Liver (tissue), 9 donors: ENCODE measurements around the gene ARL13A. TPM values are rescaled to one million over a fixed set of nuclear protein-coding genes. Genes with fewer than 3 reads are reported as not detected.

Source experiments
- DNase-seq: peaks from one replicate; pipeline ENCODE4 v3.0.0-alpha.2; 2017; ENCODE audit warnings: low spot score
- H3K27ac ChIP-seq, 2 donors: one replicate each; pipeline ENCODE4 v1.7.0; 2013; ENCODE audit warnings: inconsistent platforms in 2 of 2, low read length in 2 of 2, control low read depth in 1 of 2, low read depth in 1 of 2, mild to moderate bottlenecking in 1 of 2
- H3K27me3 ChIP-seq, 4 donors: one replicate each; pipeline versions ENCODE4 v1.6.1 to v1.7.0; 2013; ENCODE audit warnings: low read length in 3 of 4, inconsistent platforms in 1 of 4, mild to moderate bottlenecking in 1 of 4, moderate library complexity in 1 of 4; ENCODE audit not compliant: control insufficient read depth in 4 of 4, insufficient read depth in 4 of 4
- H3K36me3 ChIP-seq, 4 donors: one replicate each; pipeline versions ENCODE4 v1.6.1 to v1.7.0; 2013; ENCODE audit warnings: low read length in 3 of 4, mild to moderate bottlenecking in 3 of 4, low read depth in 1 of 4, moderate library complexity in 1 of 4; ENCODE audit not compliant: control insufficient read depth in 4 of 4, insufficient read depth in 3 of 4
- H3K4me1 ChIP-seq, 4 donors: one replicate each; pipeline versions ENCODE4 v1.6.1 to v1.7.0; 2013; ENCODE audit warnings: low read length in 3 of 4, mild to moderate bottlenecking in 3 of 4, moderate library complexity in 1 of 4; ENCODE audit not compliant: control insufficient read depth in 4 of 4, insufficient read depth in 4 of 4
- H3K4me3 ChIP-seq, 3 donors: one replicate each; pipeline versions ENCODE4 v1.6.1 to v1.7.0; 2013; ENCODE audit warnings: low read length in 3 of 3, control low read depth in 1 of 3, low read depth in 1 of 3, mild to moderate bottlenecking in 1 of 3
- H3K9ac ChIP-seq, 2 donors: one replicate each; pipeline ENCODE4 v1.7.0; 2013; ENCODE audit warnings: low read length in 2 of 2, mild to moderate bottlenecking in 2 of 2, moderate library complexity in 2 of 2, control low read depth in 1 of 2, low read depth in 1 of 2
- H3K9me3 ChIP-seq, 4 donors: one replicate each; pipeline versions ENCODE4 v1.6.1 to v1.7.0; 2013; ENCODE audit warnings: low read length in 3 of 4; ENCODE audit not compliant: control insufficient read depth in 4 of 4
- EGR1 ChIP-seq, 2 donors: IDR thresholded peaks; 2 replicates each; pipeline ENCODE4 v1.6.1; 2016 to 2018; ENCODE audit warnings: antibody characterized with exemption in 2 of 2, low read depth in 2 of 2
- FOXA1 ChIP-seq: IDR thresholded peaks from 2 replicates; pipeline ENCODE4 v1.6.1; 2016; ENCODE audit warnings: antibody characterized with exemption
- GABPA ChIP-seq, 2 donors: IDR thresholded peaks in 1 of 2; conservative IDR thresholded peaks in 1 of 2; 2 replicates each; pipeline ENCODE4 v1.6.1; 2016; ENCODE audit warnings: antibody characterized with exemption in 2 of 2, mild to moderate bottlenecking in 1 of 2, moderate library complexity in 1 of 2
- HNF4A ChIP-seq, 2 donors: conservative IDR thresholded peaks; 2 replicates each; pipeline ENCODE4 v1.6.1; 2016; ENCODE audit warnings: antibody characterized with exemption in 2 of 2, mild to moderate bottlenecking in 2 of 2
- HNF4G ChIP-seq: IDR thresholded peaks from 2 replicates; pipeline ENCODE4 v1.6.1; 2016; ENCODE audit warnings: antibody characterized with exemption
- JUND ChIP-seq, 2 donors: IDR thresholded peaks; 2 replicates each; pipeline ENCODE4 v1.6.1; 2016; ENCODE audit warnings: antibody characterized with exemption in 2 of 2
- NR2F2 ChIP-seq: IDR thresholded peaks from 2 replicates; pipeline ENCODE4 v1.6.1; 2016; ENCODE audit warnings: antibody characterized with exemption
- RAD21 ChIP-seq, 2 donors: IDR thresholded peaks; 2 replicates each; pipeline ENCODE4 v1.6.1; 2016; ENCODE audit warnings: antibody characterized with exemption in 2 of 2, mild to moderate bottlenecking in 2 of 2
- RXRA ChIP-seq, 2 donors: IDR thresholded peaks; 2 replicates each; pipeline ENCODE4 v1.6.1; 2017 to 2018; ENCODE audit warnings: antibody characterized with exemption in 2 of 2, mild to moderate bottlenecking in 1 of 2
- SP1 ChIP-seq: IDR thresholded peaks from 2 replicates; pipeline ENCODE4 v1.6.1; 2018; ENCODE audit warnings: antibody characterized with exemption, mild to moderate bottlenecking
- TAF1 ChIP-seq: conservative IDR thresholded peaks from 2 replicates; pipeline ENCODE4 v1.6.1; 2016; ENCODE audit warnings: antibody characterized with exemption, mild to moderate bottlenecking
- YY1 ChIP-seq: IDR thresholded peaks from 2 replicates; pipeline ENCODE4 v1.6.1; 2016; ENCODE audit warnings: antibody characterized with exemption, mild to moderate bottlenecking
- WGBS: extraction: QIAGEN DNeasy Blood & Tissue Kit; methylation state at CpG from one replicate; pipeline ENCODE4 v1.1.7; 2013; 5-methylcytosine and 5-hydroxymethylcytosine counted together
- polyA plus RNA-seq, 2 donors: library from polyadenylated mRNA; stranded (reverse) in 1 of 2; unstranded in 1 of 2; fragments of 200-250 nt in 1 of 2; fragments of >200 nt in 1 of 2; fragmentation: Nextera tagmentation in 1 of 2; extraction: Ambion mirVana in 1 of 2; gene quantifications; one replicate each; pipeline versions ENCODE4 v1.2.1 to v1.2.3, GENCODE V29; 2013 to 2015
- total RNA-seq, 2 donors: library from RNA; depleted of rRNA; stranded (reverse); fragments of >200 nt; gene quantifications; one replicate each; pipeline ENCODE4 v1.2.3, GENCODE V29; 2014
- TF ChIP-seq, protein P1 (sequence below): IDR thresholded peaks from 2 replicates; pipeline ENCODE4 v1.6.1; 2016; ENCODE audit warnings: antibody characterized with exemption, mild to moderate bottlenecking
- TF ChIP-seq, protein P2 (sequence below): fragments of 150-350 bp; IDR thresholded peaks from 2 replicates; pipeline ENCODE4 v1.5.1; 2017; ENCODE audit warnings: improper control_type of control experiment, low read depth, low read length; ENCODE audit not compliant: missing input control
- TF ChIP-seq, protein P3 (sequence below): IDR thresholded peaks from 2 replicates; pipeline ENCODE4 v1.6.1; 2016; ENCODE audit warnings: antibody characterized with exemption
- TF ChIP-seq, protein P4 (sequence below): IDR thresholded peaks from 2 replicates; pipeline ENCODE4 v1.6.1; 2016; ENCODE audit warnings: antibody characterized with exemption
- donor health status: healthy.
- donor health status: healthy.
- donor health status: healthy.
- donor health status: healthy.
- donor health status: healthy.

Gene ARL13A
- total and polyA plus RNA-seq, 4 donors, result not detected

DNA sequence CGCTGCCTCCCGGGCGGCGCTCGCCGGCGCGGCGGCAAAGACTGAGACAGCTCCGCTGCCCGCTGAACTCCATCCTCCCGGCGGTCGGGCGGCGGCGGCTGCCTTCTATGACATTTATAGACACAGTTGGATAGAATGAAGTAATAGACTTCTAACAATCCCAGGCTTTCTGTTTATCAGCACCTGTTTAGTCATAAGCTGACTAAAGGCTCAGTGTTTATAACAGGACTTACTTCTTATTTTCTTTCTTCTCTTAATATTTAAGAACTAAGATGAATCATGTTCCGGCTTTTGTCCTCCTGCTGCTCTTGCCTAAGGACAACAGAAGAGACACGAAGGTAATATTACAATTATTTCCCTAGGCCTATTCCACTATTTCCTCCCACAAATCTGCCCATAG, 3.9 kb downstream of the ARL13A start:
- no peaks in the 10 kb centered on the region for H3K36me3 ChIP-seq
- DNase-seq, result no peak
- WGBS, result 95% methylated on average over 8 of the region's 19 CpGs
- H3K27ac ChIP-seq, result no peak overlapping the region
- no peak for TF ChIP-seq FOXA1
- TF ChIP-seq HNF4G, result no peak
- TF ChIP-seq HNF4A (conservative IDR thresholded peaks at IDR 0.05), result no peak
- TF ChIP-seq, protein P1, sequence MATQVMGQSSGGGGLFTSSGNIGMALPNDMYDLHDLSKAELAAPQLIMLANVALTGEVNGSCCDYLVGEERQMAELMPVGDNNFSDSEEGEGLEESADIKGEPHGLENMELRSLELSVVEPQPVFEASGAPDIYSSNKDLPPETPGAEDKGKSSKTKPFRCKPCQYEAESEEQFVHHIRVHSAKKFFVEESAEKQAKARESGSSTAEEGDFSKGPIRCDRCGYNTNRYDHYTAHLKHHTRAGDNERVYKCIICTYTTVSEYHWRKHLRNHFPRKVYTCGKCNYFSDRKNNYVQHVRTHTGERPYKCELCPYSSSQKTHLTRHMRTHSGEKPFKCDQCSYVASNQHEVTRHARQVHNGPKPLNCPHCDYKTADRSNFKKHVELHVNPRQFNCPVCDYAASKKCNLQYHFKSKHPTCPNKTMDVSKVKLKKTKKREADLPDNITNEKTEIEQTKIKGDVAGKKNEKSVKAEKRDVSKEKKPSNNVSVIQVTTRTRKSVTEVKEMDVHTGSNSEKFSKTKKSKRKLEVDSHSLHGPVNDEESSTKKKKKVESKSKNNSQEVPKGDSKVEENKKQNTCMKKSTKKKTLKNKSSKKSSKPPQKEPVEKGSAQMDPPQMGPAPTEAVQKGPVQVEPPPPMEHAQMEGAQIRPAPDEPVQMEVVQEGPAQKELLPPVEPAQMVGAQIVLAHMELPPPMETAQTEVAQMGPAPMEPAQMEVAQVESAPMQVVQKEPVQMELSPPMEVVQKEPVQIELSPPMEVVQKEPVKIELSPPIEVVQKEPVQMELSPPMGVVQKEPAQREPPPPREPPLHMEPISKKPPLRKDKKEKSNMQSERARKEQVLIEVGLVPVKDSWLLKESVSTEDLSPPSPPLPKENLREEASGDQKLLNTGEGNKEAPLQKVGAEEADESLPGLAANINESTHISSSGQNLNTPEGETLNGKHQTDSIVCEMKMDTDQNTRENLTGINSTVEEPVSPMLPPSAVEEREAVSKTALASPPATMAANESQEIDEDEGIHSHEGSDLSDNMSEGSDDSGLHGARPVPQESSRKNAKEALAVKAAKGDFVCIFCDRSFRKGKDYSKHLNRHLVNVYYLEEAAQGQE, result no peak
- TF ChIP-seq RAD21 (IDR thresholded peaks at IDR 0.05), result no peak
- TF ChIP-seq, protein P2, sequence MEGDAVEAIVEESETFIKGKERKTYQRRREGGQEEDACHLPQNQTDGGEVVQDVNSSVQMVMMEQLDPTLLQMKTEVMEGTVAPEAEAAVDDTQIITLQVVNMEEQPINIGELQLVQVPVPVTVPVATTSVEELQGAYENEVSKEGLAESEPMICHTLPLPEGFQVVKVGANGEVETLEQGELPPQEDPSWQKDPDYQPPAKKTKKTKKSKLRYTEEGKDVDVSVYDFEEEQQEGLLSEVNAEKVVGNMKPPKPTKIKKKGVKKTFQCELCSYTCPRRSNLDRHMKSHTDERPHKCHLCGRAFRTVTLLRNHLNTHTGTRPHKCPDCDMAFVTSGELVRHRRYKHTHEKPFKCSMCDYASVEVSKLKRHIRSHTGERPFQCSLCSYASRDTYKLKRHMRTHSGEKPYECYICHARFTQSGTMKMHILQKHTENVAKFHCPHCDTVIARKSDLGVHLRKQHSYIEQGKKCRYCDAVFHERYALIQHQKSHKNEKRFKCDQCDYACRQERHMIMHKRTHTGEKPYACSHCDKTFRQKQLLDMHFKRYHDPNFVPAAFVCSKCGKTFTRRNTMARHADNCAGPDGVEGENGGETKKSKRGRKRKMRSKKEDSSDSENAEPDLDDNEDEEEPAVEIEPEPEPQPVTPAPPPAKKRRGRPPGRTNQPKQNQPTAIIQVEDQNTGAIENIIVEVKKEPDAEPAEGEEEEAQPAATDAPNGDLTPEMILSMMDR, result no peak
- TF ChIP-seq, protein P3, sequence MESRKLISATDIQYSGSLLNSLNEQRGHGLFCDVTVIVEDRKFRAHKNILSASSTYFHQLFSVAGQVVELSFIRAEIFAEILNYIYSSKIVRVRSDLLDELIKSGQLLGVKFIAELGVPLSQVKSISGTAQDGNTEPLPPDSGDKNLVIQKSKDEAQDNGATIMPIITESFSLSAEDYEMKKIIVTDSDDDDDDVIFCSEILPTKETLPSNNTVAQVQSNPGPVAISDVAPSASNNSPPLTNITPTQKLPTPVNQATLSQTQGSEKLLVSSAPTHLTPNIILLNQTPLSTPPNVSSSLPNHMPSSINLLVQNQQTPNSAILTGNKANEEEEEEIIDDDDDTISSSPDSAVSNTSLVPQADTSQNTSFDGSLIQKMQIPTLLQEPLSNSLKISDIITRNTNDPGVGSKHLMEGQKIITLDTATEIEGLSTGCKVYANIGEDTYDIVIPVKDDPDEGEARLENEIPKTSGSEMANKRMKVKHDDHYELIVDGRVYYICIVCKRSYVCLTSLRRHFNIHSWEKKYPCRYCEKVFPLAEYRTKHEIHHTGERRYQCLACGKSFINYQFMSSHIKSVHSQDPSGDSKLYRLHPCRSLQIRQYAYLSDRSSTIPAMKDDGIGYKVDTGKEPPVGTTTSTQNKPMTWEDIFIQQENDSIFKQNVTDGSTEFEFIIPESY, result no peak
- no peak for TF ChIP-seq RXRA (IDR thresholded peaks at IDR 0.05)
- TF ChIP-seq GABPA (IDR thresholded peaks at IDR 0.05 in 1 of 2, conservative IDR thresholded peaks at IDR 0.05 in 1 of 2), result no peak
- TF ChIP-seq JUND (IDR thresholded peaks at IDR 0.05), result no peak
- no peak for TF ChIP-seq YY1
- no peak for TF ChIP-seq SP1
- TF ChIP-seq EGR1 (IDR thresholded peaks at IDR 0.05; ENCODE audit: low read depth in 2 of 2), result no peak
- no peaks in the 10 kb centered on the region for H3K27me3 ChIP-seq
- H3K4me3 ChIP-seq, result no peak overlapping the region
- peaks cover 0 to 5% (median 2%) of the 10 kb centered on the region in 4 donors for H3K9me3 ChIP-seq
- H3K4me1 ChIP-seq, result no peaks in the 10 kb centered on the region
- H3K9ac ChIP-seq, result no peak overlapping the region

DNA sequence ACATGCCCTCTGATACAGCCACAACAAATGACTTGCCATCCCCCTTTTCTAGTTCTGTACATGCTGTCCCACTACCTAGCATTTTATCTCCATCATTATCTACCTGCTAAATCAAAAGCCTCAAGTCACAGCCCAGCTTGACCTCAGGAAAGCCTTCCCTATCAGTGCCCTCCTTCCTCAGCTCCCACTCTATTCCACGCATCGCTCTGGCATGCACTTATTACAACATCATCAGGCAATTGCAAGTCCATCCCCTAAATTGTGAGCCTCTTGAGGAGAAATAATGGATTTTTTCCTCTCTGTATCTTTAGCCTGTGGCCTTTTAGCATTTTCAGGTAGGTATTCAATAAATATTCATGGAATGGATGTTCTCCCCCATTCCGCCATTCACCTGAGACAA, 5.7 kb downstream of the ARL13A start:
- 96% methylated on average over 3 of the region's 3 CpGs for WGBS
- Histone ChIP-seq H3K9ac (no peak overlapping the region), H3K4me1 (no peaks in the 10 kb centered on the region), H3K27ac (no peak overlapping the region), H3K4me3 (no peak overlapping the region), H3K27me3 (no peaks in the 10 kb centered on the region), H3K36me3 (no peaks in the 10 kb centered on the region), H3K9me3 (peaks cover 0 to 5% (median 2%) of the 10 kb centered on the region in 4 donors)
- DNase-seq, result no peak
- TF ChIP-seq, protein P1, result no peak
- TF ChIP-seq JUND (IDR thresholded peaks at IDR 0.05), result no peak
- TF ChIP-seq, protein P4, sequence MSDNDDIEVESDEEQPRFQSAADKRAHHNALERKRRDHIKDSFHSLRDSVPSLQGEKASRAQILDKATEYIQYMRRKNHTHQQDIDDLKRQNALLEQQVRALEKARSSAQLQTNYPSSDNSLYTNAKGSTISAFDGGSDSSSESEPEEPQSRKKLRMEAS, result no peak
- TF ChIP-seq NR2F2, result no peak
- no peak for TF ChIP-seq SP1
- no peak for TF ChIP-seq TAF1
- TF ChIP-seq RXRA (IDR thresholded peaks at IDR 0.05), result no peak
- TF ChIP-seq, protein P2, result no peak
- TF ChIP-seq HNF4G, result no peak
- TF ChIP-seq HNF4A (conservative IDR thresholded peaks at IDR 0.05), result no peak
- no peak for TF ChIP-seq EGR1 (IDR thresholded peaks at IDR 0.05; ENCODE audit: low read depth in 2 of 2)
- TF ChIP-seq GABPA (IDR thresholded peaks at IDR 0.05 in 1 of 2, conservative IDR thresholded peaks at IDR 0.05 in 1 of 2), result no peak
